Caki2 (cell line): ENCODE results near the gene IZUMO3. TPM values are rescaled to one million over a fixed set of nuclear protein-coding genes. Genes with fewer than 3 reads are reported as not detected.

Experiments
- DNase-seq: peaks from one replicate; pipeline ENCODE4 v3.0.0-alpha.2; 2015; ENCODE audit warnings: low read depth
- in situ Hi-C: cut with HindIII; loops from 2 replicates; pipeline ENCODE4 v1.10.0; 2016; ENCODE audit warnings: low sequenced_read_pairs, low pct_unique_long_range_greater_than_20kb, mixed read lengths
- total RNA-seq: library from RNA; depleted of rRNA; stranded (reverse); fragments of >200 nt; shearing (Covaris generic); gene quantifications from 2 replicates; pipeline ENCODE4 v1.2.3, GENCODE V29; 2014; ENCODE audit warnings: low replicate concordance

IZUMO3 gene
- total RNA-seq, 1 experiment from 2014 or later: not detected

DNA sequence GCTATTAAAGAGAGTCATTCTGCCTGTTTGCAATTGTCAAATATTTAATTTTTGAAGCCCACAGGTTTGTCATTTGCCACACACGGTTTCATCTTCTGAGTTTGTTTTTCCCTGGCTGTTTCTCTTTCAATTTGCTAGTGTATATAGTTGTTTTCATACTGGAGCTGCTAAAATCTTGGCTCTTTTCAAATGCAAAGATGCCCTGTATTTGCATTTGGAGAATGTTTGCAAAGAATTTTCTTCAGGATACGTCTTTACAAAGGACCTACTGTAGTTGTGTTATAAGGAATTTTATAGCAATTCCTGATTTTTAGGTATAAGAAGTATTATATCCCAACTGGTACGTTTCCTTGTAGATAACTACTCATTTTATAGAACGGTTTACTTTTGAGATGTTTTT lies 48.0 kb downstream of the IZUMO3 start:
- no peak for DNase-seq
- in situ Hi-C loops: no loop called here
